ENCODE results near the gene GTF3C5. TPM values are rescaled to one million over a fixed set of nuclear protein-coding genes. Genes with fewer than 3 reads are reported as not detected.

Gene GTF3C5
- total RNA-seq, 4 donors from 2014 or later: 49.4 to 94.2 (median 73.3) TPM

DNA sequence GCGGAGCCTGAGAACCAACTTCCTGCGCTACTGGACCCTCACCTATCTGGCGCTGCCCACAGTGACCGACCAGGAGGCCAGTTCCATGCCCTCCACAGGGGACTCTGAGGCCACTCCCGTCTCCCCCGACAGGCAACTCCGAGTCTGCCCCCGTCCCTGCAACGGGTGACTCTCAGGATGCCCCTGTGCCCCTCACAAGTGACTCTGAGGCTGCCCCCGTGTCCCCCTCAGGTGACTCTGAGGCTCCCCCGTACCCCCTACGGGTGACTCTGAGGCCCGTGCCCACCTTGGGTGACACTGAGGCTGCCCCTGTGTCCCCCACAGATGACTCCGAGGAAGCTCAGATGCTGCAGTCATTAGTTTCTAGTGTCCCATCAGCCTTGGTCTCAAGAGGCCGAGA is 56.1 kb downstream of the GTF3C5 start:
- no peaks in the 10 kb centered on the region for H3K4me1 ChIP-seq
- no peaks in the 10 kb centered on the region for H3K36me3 ChIP-seq
- 74 to 78% methylated on average over 12 of the region's 15 CpGs for WGBS, 2 donors
- no peaks in the 10 kb centered on the region for H3K9me3 ChIP-seq
- TF ChIP-seq POLR2A (IDR thresholded peaks at IDR 0.05) (no peak), EP300 (IDR thresholded peaks at IDR 0.05) (no peak)
- TF ChIP-seq, protein P1, sequence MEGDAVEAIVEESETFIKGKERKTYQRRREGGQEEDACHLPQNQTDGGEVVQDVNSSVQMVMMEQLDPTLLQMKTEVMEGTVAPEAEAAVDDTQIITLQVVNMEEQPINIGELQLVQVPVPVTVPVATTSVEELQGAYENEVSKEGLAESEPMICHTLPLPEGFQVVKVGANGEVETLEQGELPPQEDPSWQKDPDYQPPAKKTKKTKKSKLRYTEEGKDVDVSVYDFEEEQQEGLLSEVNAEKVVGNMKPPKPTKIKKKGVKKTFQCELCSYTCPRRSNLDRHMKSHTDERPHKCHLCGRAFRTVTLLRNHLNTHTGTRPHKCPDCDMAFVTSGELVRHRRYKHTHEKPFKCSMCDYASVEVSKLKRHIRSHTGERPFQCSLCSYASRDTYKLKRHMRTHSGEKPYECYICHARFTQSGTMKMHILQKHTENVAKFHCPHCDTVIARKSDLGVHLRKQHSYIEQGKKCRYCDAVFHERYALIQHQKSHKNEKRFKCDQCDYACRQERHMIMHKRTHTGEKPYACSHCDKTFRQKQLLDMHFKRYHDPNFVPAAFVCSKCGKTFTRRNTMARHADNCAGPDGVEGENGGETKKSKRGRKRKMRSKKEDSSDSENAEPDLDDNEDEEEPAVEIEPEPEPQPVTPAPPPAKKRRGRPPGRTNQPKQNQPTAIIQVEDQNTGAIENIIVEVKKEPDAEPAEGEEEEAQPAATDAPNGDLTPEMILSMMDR (IDR thresholded peaks at IDR 0.05): no peak
- no peaks in the 10 kb centered on the region for H3K27me3 ChIP-seq
- no peak overlapping the region for H3K4me3 ChIP-seq
- no peak overlapping the region for H3K27ac ChIP-seq
- no peak for DNase-seq (ENCODE audit: low spot score in 2 of 2)

DNA sequence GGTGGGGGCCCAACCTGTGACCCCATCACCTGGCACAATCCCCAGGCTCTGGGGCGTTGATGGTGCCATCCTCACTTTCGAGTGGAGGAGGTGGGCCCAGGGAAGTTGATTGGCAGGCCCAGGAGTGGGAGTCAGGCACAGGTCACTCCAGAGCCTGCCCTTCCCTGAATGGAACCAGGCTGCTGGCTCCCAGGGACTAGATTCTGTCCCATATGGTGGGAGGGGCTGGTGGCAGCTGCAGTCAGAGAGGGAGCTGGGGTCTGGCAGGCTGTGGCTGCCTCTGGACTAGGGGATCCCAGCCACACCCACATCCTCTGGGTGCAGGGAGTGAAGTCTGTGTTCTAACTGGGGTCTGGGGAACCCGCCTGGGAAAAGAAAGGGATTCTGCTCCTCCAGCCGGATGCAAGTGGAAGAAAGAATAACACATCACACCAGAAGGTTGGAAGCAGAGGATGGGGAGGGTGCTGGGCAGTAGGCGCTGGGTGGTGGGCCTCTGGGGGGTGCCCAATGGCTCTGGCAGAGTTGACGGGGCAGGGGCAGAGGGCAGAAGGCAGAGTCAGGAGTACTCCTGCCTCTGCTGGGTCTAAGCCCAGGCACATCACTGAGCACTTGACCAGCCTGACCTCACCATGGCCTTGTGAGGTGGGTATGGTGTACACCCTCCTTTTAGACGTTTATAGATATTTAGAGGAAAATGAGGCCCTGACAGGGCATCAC is 56.8 kb downstream of the GTF3C5 start:
- H3K4me3 ChIP-seq: no peak overlapping the region
- H3K9me3 ChIP-seq: no peaks in the 10 kb centered on the region
- no peak for DNase-seq (ENCODE audit: low spot score in 2 of 2)
- no peaks in the 10 kb centered on the region for H3K36me3 ChIP-seq
- no peak overlapping the region for H3K27ac ChIP-seq
- WGBS, 2 donors: 68 to 74% methylated on average over 6 to 7 of the region's 7 CpGs
- no peaks in the 10 kb centered on the region for H3K4me1 ChIP-seq
- TF ChIP-seq EP300 (IDR thresholded peaks at IDR 0.05) (no peak), POLR2A (IDR thresholded peaks at IDR 0.05) (no peak)
- TF ChIP-seq, protein P1 (IDR thresholded peaks at IDR 0.05): no peak
- no peaks in the 10 kb centered on the region for H3K27me3 ChIP-seq

DNA sequence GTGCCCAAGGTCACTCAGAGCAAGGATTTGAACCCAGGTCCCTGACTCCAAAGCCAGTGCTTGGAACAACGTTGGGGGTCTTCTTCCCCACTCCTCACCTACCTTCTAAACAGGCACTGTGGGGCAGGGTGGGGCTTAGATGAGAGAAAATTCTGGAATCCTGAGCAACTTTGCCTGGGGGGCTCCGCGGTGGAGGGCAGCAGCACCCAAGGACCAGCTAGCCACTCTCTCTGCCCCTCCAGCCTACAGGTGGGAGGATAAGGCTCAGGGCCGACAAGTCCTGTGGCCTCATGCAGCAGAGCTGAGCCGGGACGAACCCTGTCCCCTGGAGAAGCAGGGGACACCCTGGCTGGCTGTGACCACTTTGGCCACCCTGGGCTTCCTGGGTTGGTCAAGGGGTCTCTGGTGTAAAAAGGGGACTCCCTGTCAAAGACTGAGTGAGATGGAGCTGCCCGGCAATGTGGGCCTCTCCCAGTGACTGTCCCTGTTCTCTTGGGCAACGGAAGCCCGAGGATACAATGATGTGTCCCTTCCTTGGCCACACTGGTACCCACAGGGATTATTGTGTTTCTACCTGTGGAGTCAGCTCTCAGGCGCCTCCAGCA is 57.5 kb downstream of the GTF3C5 start:
- H3K36me3 ChIP-seq: no peaks in the 10 kb centered on the region
- no peak overlapping the region for H3K27ac ChIP-seq
- no peak for DNase-seq (ENCODE audit: low spot score in 2 of 2)
- 90 to 94% methylated on average over 7 to 10 of the region's 10 CpGs for WGBS, 2 donors
- no peaks in the 10 kb centered on the region for H3K9me3 ChIP-seq
- no peaks in the 10 kb centered on the region for H3K4me1 ChIP-seq
- no peaks in the 10 kb centered on the region for H3K27me3 ChIP-seq
- TF ChIP-seq EP300 (IDR thresholded peaks at IDR 0.05) (no peak), POLR2A (IDR thresholded peaks at IDR 0.05) (no peak)
- TF ChIP-seq, protein P1 (IDR thresholded peaks at IDR 0.05): no peak
- H3K4me3 ChIP-seq: no peak overlapping the region

DNA sequence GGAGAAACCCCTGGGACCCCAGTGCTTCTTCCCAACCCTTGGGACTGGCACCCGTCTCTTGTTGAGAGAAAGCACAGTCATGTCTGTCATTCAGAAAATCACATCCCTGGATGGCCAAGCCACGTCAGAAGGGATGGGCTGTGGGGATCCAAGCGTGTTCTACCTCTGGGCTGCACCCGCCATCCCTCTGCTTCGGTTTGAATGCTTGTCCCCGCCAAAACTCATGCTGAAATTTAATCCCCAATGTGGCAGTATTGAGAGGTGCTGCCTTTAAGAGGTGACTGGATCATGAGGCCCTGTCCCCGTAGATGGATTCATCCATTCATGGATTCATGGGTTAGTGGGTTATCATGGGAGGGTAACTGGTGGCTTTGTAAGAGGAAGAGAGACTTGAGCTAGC is 58.0 kb downstream of the GTF3C5 start:
- WGBS, 2 donors: 91 to 96% methylated on average over 7 of the region's 7 CpGs
- TF ChIP-seq EP300 (IDR thresholded peaks at IDR 0.05) (no peak), POLR2A (IDR thresholded peaks at IDR 0.05) (no peak)
- TF ChIP-seq, protein P1 (IDR thresholded peaks at IDR 0.05): no peak

DNA sequence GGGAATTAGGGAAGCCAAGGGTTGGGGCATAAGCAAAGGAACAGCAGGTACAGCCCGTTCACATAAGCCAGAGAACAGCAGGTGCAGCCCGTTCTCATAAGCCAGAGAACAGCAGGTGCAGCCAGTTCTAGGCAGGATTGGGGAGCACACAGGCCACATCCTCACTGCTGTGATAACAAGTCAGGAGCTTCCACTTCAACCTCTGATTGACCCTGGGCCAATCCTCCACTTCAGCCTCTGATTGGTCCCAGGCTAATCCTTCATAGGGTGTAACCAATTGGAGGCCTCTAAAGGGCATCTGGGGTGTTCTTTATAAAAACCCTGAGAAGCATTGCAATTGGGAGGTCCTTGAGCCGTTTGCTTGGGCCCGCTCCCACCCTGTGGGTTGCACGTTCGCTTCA is 58.5 kb downstream of the GTF3C5 start:
- H3K27ac ChIP-seq: no peak overlapping the region
- 75 to 84% methylated on average over 6 of the region's 6 CpGs for WGBS, 2 donors
- no peaks in the 10 kb centered on the region for H3K27me3 ChIP-seq
- no peaks in the 10 kb centered on the region for H3K4me1 ChIP-seq
- H3K4me3 ChIP-seq: no peak overlapping the region
- H3K36me3 ChIP-seq: no peaks in the 10 kb centered on the region
- no peaks in the 10 kb centered on the region for H3K9me3 ChIP-seq
- no peak for TF ChIP-seq EP300 (IDR thresholded peaks at IDR 0.05)
- TF ChIP-seq, protein P1 (IDR thresholded peaks at IDR 0.05): no peak
- no peak for TF ChIP-seq POLR2A (IDR thresholded peaks at IDR 0.05)
- no peak for DNase-seq (ENCODE audit: low spot score in 2 of 2)

More for the DNA sequence above, 58.0 kb downstream of the GTF3C5 start:
- no peaks in the 10 kb centered on the region for H3K27me3 ChIP-seq
- no peaks in the 10 kb centered on the region for H3K36me3 ChIP-seq
- H3K27ac ChIP-seq: no peak overlapping the region
- no peak for DNase-seq (ENCODE audit: low spot score in 2 of 2)
- no peaks in the 10 kb centered on the region for H3K4me1 ChIP-seq
- H3K4me3 ChIP-seq: no peak overlapping the region
- H3K9me3 ChIP-seq: no peaks in the 10 kb centered on the region
